22Rv1 (cell line): ENCODE measurements around the gene APOC3.

Experiments
- H3K27ac ChIP-seq: fragments of 450-650 bp; 2 replicates; pipeline ENCODE4 v1.5.1; 2017
- CTCF ChIP-seq: fragments of 450-650 bp; IDR thresholded peaks from 2 replicates; pipeline ENCODE4 v1.5.1; 2017; ENCODE audit warnings: mild to moderate bottlenecking
- ZFX ChIP-seq: fragments of 450-650 bp; IDR thresholded peaks from 2 replicates; pipeline ENCODE4 v1.6.1; 2017; ENCODE audit warnings: antibody characterized with exemption, borderline replicate concordance

The APOC3 gene

DNA sequence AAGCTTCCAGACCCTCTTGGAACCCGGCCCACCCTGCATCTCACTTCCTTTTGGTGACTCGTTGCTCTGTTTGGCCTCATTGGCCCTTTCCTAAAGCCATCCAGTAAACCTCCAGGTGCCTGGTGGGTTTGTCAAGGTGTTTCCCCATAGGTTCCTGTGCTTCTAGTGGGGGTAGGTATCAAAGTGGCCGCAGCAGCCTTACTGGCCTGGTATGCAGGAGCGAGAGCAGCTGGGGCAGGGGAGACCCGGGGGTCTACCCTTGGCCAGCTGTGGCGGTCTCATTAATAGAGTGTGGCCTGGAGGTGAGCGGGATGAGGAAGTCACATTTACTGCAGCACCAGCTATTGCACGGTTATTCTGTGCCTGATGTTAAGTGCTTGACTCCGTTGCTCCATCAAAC, 10.7 kb upstream of the APOC3 start:
- no peak overlapping the region for H3K27ac ChIP-seq
- TF ChIP-seq CTCF (no peak), ZFX (no peak)

- no peak overlapping the region for H3K27ac ChIP-seq
- TF ChIP-seq ZFX (no peak), CTCF (no peak)
Observed at GRCh38 chr11:116821050-116821918, 8.4 kb upstream of the APOC3 start.

- no peak for TF ChIP-seq CTCF
- H3K27ac ChIP-seq = no peak overlapping the region
Observed at GRCh38 chr11:116822575-116822974, 7.1 kb upstream of the APOC3 start.

DNA sequence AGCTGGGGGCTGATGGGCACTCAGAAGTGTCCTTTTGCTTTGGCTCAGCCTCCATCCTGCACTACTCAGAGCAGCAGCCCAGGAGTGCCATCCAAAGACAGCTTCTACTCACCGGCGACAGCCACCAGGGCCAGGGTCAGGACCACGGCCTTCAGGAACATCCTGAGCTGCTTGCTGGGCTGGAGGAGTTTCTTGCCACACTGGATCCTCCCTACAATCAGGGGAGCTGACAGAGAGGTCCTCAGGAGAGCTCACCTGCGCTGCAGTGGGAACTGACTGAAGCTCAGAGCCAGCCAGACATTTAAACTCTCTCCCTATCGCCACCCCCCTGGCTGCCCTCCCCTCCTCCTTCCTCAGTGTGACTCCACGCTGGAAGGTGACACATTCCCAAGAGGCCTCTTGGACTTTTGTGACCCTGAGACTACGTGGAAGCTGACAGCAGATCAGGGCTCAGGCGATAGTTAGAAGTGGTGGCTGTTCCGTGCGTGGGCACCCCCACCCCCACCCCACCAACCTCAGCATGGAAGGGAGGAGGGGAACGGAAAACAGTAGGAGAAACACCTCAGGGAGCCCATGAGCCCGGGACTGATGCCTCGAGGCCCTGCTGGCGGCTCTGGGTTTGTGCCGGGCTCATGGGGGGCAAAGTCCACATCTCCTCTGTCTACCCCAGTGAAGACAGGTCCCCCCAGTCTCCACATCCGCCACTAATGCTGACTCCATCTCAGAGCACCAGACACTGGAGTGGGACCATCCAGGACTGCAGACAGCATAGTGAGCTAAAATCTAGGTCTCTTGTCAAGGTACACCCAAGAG, 6.5 kb upstream of the APOC3 start, which contains the start of gene APOA4:
APOA4 (minus strand) TSS at position 274 of the 813 bp plus-strand sequence; CDS start at position 161, 113 bp downstream.
- no peak for TF ChIP-seq CTCF
- no peak for TF ChIP-seq ZFX
- no peak within 1 kb of the TSS for H3K27ac ChIP-seq

DNA sequence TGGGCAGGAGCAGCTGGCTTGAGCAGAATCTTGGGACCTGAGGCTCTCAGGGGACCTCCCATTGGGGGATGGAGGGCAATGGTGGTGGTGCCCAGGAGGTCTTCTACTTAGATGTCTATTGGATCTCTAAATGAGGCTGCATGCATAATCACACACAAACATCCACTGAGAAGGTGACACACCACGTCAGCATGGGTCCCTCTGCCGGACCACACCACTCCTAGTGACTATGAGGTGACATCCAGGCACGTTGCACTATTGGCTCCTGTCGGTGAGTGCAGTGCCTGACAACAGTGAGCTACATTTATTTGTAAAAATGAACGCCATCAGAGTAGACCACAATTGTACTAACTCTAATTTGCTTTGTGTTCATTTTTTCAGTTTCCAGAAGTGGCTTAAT, 4.3 kb upstream of the APOC3 start:
- no peak overlapping the region for H3K27ac ChIP-seq
- TF ChIP-seq ZFX (no peak), CTCF (no peak)

DNA sequence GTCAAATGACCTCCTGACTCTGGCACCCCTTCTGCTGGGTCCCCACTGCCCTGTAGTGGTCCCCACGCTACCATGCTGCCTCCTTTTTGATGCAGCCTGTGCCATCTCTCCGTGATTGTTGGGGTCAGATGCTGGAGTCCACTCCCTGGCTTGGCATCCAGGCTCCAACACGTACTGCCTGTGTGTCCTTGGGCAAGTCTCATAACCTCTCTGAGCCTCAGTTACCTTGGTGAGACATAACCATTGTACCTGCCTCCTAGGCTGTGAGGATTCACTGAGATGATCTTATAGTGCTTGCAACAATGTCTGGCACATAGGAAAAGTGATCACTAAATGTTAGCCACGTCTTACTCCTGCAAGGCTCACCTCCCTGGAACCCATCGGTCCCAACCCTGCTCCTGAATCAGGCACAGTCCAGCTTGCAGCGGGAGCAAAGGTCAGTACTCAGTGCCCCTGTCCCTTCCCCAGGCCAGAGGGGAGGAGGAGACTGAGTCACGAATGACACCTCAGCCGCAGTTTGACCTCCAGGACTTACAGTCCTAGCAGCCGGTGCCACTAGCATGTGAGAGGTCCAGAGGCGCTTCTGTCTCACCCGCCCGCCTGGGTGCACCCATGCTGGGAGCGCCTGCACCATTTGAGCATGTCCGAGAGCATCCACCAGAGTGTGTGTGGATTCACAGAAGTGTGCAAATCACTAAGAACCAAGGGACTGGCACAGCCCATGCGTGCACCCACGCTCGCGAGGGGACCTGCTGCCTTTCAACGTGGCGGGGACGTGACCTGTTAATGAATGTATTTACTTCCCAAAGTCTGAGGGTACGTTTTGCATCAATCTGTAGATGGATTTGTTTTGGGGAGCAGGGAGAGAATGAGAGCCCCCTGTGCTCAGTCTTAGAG, 3.6 kb upstream of the APOC3 start:
- TF ChIP-seq ZFX (no peak), CTCF (no peak)
- no peak overlapping the region for H3K27ac ChIP-seq
